H1 (cell line): ENCODE data around the gene IRF4.

Experiments used
- CHD1 ChIP-seq: IDR thresholded peaks from 2 replicates; pipeline ENCODE4 v1.6.1; 2012; ENCODE audit warnings: low read depth, low read length, improper control_type of control experiment
- GABPA ChIP-seq: IDR thresholded peaks from 2 replicates; pipeline ENCODE4 v1.6.1; 2011; ENCODE audit warnings: mild to moderate bottlenecking, low read length, moderate library complexity, borderline replicate concordance; ENCODE audit not compliant: insufficient read depth
- POLR2AphosphoS5 ChIP-seq: IDR thresholded peaks from 2 replicates; pipeline ENCODE4 v1.6.1; 2011; ENCODE audit warnings: low read depth, low read length
- TAF7 ChIP-seq: optimal IDR thresholded peaks from 2 replicates; pipeline ENCODE3; 2011; ENCODE audit warnings: low read depth, mild to moderate bottlenecking, inconsistent platforms, low read length, moderate library complexity, borderline replicate concordance
- TF ChIP-seq, protein P1 (sequence below), 3 experiments: IDR thresholded peaks; 1 replicate in 2 of 3; 2 replicates in 1 of 3; pipeline versions ENCODE4 v1.5.1 to v1.6.1; 2011; ENCODE audit warnings: low read length in 3 of 3, mild to moderate bottlenecking in 3 of 3, inconsistent platforms in 2 of 3, low read depth in 1 of 3, moderate library complexity in 1 of 3; ENCODE audit not compliant: insufficient read depth in 1 of 3; ENCODE audit errors: control extremely low read depth in 1 of 3

DNA sequence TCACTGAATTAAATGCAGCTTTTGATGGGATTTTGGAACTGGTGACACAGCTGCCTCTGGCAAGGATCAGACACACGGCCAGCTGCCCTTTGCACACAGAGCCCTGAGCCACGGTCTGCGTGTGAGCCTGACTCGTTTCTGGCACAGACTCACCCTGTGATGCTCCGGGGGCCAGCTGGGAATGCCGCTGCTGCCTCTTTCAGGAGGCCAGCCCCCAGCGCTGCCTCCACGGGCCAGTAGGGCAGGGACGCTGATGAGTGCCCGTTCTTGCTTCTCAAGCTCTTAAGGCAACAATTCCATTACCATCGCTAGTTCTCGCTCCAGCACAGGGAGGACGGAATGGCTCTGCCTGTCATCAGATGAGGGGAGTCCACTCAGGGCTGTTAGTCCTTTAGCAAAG lies 61.6 kb downstream of the IRF4 start:
- TF ChIP-seq POLR2AphosphoS5 (no peak), TAF7 (no peak), GABPA (no peak), CHD1 (no peak)
- TF ChIP-seq, protein P1, sequence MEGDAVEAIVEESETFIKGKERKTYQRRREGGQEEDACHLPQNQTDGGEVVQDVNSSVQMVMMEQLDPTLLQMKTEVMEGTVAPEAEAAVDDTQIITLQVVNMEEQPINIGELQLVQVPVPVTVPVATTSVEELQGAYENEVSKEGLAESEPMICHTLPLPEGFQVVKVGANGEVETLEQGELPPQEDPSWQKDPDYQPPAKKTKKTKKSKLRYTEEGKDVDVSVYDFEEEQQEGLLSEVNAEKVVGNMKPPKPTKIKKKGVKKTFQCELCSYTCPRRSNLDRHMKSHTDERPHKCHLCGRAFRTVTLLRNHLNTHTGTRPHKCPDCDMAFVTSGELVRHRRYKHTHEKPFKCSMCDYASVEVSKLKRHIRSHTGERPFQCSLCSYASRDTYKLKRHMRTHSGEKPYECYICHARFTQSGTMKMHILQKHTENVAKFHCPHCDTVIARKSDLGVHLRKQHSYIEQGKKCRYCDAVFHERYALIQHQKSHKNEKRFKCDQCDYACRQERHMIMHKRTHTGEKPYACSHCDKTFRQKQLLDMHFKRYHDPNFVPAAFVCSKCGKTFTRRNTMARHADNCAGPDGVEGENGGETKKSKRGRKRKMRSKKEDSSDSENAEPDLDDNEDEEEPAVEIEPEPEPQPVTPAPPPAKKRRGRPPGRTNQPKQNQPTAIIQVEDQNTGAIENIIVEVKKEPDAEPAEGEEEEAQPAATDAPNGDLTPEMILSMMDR (IDR thresholded peaks at IDR 0.05; ENCODE audit: control extremely low read depth in 1 of 3, insufficient read depth in 1 of 3, low read depth in 1 of 3, low read length in 3 of 3), result no peak
